ENCODE data around the gene DIPK2B.
A peak's percentile ranks its signal among the peaks of the same experiment; 100 is the strongest.

The DIPK2B gene, protein sequence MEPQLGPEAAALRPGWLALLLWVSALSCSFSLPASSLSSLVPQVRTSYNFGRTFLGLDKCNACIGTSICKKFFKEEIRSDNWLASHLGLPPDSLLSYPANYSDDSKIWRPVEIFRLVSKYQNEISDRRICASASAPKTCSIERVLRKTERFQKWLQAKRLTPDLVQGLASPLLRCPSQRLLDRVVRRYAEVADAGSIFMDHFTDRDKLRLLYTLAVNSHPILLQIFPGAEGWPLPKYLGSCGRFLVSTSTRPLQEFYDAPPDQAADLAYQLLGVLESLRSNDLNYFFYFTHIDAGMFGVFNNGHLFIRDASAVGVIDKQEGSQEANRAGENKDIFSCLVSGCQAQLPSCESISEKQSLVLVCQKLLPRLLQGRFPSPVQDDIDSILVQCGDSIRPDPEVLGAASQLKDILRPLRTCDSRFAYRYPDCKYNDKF

DNA sequence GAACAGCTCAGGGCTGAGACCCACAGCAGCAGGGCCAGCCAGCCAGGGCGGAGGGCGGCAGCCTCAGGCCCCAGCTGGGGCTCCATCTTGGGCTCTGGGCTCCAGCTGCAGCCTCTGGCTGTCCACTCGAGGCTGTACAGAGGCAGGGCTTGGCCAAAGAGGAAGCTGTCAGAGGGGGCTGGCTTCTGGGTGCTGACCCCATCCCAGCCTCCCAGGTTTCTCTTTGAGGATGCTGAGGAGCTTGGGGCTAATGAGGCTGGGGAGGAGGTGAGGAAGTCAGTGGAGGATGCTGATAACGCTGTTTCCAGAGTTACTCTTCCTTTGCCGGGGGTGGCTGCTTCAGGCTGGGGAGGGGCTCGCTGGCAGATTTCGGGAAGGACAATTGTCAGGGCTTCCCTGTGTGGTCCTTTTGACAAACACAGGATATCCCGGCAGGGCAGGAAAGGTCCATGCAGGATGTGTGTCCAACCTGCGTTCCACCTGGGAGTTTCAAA, at the start of gene DIPK2B:
Gene DIPK2B (minus strand): TSS at position 136 of the 494 bp plus-strand sequence. CDS start 50 bp downstream, at position 86.
- no peak for DNase-seq

DNA sequence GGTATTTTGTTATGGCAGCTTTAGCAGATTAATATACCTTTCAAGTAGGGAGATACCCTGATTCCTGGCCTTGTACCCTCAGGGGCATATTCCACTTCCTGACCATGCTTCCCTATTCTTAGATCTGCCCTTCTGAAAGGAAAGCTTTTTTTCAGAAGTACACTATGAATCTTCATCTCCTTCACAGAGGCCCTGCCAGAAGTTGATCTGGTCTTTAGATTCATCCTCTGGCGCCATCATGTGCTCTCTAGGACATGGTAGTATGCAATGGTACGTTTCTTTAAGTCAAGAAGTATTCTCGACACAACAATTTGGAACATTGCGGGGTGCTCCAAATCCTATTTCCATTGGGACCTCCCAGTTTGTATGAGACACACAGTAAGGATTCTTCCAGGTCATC, 39.6 kb upstream of the DIPK2B start:
- DNase-seq, result no peak

DNA sequence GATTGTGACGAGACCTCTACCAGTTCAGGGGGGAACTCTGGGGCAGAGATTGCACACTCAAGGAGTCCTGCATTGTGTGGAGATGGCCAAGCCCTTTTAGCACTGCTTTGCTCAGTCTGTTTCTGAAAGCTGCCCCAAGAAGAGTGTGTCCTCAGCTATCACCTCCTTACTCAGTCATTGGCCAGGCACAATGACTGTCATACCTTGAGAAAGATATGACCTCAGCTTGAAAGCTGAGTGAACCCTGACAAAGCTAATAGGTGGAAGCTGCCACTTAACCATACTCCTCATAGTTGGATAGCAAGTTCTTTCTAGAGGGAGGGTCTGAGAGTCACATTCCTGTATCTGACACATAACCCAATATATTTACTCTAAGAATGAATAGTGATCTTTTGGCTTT, 37.8 kb upstream of the DIPK2B start:
- DNase-seq, result no peak

DNA sequence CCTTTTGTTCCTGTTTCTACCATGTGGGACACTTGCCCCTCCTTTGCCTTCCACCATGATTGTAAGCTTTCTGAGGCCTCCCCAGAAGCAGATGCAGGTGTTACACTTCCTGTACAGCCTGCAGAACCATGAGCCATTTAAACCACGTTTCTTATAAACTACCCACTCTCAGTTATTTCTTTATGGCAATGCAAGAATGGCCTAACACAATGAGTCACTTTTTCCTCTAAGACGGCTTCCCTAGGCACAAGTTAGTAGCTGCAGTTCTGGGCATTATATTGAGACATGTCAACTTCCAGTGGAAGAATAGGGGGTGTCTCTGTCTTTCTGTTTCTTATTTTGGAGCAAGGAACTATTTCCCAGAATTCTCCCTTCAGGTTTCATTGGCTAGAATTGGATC, 32.9 kb upstream of the DIPK2B start:
- no peak for DNase-seq

DNA sequence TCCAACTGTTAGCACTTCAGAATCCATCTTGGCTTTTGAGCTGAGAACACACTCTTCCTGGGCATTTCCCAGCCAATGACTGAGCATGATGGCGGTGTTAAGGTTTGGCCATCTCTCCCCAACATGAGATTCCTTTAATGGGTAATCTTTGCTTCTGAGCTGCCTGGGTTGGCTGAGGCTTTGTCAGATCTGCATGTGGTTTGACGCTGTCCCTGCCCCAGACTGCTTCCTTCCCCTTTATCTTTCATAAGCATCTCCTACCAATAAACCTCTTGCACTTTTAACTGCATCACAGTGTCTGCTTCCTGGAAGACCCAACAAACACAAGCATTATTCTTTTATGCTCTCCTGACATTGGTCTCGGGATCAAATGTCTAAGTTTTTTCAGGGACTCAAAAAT, 31.5 kb upstream of the DIPK2B start:
- peak; percentile 31 for DNase-seq

DNA sequence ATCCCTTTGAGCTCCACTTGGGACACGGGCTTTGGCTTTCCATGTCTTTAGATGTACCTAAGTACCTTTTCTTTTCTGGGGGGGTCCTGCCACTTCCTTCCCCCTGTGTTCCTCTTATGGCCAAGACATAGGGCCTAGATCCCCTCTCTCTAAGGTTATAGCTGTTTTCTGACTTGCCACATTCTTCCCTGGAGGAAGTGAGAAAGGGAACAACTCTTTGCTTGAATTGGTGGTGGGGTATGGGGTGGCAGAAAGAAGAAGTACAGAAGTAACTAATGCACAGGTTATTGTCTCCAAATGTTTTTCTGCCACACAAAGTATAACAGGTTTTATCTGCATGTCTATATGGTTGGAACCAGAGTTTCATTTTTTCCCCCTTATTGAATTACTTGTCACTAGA, 29.7 kb upstream of the DIPK2B start:
- no peak for DNase-seq

DNA sequence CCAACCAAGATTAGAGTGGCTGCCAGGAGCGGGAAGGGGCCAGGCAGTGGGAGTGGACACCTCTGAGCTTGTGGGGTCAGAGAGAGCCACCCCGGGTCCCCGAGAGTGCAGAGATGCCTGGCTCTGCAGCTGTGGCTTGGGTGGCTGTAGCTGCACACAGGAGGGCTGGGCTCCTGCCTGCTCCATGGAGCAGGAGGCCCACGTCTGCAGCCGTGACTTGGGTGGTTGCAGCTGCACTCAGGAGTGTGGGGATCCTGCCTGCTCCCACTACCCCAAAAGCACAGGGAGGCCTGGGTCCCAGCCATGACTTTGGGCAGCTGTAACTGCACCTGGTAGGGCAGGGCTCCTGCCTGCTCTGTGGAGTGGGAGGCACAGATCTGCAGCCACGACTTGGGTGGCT, 28.7 kb upstream of the DIPK2B start:
- DNase-seq, result no peak

DNA sequence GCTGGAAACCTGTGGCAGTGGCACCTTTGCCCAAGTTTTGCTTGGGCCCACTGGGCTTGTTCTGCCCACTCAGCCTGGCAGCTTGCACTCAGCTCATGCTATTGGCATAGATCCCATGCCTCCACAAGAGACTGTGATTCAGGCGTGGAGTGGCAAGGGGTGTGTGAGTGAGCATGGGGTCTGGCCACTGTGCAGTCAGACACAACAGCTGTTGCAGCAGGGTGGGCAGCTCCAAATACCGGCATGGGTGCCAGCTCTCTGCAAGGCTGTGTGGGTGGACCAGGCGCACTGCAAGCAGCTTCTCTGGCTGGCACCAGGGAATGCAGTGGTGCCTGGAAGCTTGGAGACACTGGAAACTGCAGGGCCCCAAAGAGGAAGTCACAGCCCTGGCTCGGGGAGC, 27.4 kb upstream of the DIPK2B start:
- DNase-seq, result no peak

DNA sequence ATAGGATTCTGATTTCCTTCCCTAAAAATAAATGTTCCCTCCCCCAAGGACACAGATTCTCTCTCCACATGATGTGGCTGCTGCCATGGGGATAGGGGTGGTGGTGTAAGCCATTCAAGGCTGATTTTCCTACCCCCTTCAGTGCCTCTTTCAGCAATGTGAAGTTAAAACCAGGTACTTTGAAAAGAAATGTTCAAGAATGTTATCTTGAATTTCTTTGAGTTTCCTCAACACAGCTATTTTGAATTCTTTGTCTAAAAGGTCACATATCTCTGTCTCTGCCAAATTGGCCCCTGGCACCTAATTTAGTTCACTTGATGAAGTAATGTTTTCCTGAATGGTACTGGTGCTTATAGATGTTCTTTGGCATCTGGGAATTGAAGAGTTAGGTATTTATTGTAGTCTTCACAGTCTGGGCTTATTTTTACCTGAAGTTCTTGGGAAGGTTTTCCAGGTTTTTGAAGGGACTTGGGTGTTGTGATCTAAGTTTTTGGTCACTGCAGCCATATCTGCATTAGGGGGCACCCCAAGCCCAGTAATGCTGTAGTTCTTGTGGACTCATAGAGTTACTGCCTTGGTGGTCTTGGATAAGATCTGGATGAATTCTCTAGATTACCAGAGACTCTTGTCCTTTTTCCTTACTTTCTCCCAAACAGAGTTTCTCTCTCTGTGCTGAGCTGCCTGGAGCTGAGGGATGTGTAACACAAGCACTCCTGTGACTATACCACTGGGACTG, 7.6 kb upstream of the DIPK2B start:
- DNase-seq, result no peak

DNA sequence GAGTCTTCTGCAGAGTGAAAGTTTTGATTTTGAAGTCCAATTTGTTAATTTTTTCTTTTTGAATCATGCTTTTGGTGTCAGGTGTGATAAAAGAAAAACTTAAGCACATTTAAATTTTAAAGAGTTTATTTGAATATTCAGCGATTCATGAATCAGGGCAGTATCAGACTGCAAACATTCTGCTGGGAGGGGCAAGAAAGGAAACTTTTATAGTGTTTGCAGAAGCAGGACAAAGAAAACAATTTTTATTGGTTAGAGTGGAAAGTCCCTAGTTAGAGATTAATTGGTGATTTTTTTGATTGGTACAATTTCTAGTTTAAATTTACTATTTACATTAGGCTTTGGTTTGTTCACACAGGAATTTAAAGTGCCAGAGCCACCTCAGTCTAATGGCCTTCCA, 1.5 kb upstream of the DIPK2B start:
- DNase-seq, result no peak

DNA sequence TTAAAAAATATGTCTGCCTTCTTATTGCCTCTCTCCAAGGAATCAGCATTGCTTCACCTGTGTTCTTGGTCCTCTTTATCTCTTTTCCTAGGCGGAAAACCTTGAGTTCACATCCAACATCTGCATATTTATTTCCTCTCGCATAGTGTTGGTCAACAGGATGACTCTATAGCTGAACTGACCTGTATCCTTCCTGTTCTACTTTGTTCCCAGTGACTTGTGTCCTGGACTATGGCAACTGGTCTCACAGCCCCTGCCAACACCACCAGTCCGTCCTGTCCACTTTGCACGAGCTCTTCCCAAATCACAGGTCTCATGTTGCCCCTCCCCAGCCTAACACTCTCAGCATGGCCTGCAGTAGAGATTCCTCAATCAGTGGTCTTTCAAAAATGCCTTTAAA, 2.0 kb downstream of the DIPK2B start:
- DNase-seq, result no peak

DNA sequence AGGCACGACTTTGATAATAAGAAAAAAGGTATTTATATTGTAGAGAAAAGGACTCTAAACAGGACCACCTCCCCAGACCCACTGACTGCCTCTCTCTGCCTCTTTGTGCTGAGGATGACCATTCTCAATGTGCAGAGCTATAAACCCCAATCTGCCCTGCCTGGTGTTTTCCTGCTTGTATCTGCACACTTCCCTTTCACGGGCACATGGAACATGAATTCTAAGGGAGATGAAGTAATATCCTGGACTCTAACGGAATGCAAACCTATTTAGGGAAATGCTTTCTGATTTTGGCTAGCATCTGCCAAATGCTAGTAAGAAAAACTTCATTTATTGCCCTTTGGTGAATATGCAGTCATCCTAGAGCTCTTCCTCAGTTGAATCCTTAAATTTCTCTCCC, 2.4 kb downstream of the DIPK2B start:
- DNase-seq, result no peak

DNA sequence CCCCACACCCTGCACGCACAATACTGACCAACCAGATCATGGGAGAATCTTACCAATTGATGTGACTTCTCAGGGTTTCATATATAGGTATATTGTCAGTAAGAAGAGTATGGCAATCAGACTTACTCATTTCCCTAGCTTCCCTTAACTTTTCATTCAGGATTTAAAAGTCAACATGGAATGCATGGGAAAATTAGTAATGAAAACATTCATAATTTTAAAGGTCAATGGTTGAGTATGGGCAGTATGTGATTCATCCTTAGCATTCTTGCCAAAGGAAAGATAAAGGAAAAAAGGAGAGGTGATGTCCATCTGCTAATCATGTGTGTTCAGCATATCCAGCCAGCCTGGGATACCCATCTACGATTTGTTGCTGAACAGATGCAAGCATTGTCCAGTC, 4.0 kb downstream of the DIPK2B start:
- no peak for DNase-seq

DNA sequence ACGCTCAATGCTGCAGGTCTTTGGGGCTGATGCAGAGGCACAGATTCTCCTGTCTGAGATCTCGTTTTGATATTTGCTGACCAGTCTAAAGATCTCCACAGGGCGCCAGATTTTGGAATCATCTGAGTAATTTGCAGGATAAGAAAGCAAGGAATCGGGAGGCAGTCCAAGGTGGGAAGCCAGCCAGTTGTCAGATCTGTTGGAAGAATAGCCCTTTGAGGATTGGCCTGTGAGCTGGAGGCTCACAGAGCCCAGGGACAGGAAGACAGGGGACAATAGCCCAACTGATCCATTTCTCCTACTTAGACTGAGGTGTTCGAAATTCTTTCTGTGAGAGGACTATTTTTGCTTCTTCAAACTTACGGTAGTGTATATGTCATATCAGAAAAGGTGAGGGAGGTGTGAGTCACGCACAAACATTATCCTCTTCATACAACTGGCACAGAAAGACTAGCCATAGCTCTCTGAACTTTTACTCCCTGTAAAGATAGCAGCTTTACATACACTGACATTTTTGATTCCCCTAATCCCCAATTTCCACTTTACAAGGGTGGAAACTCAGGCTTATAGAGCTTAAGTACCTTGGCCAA, 8.8 kb downstream of the DIPK2B start:
- DNase-seq, result no peak

DNA sequence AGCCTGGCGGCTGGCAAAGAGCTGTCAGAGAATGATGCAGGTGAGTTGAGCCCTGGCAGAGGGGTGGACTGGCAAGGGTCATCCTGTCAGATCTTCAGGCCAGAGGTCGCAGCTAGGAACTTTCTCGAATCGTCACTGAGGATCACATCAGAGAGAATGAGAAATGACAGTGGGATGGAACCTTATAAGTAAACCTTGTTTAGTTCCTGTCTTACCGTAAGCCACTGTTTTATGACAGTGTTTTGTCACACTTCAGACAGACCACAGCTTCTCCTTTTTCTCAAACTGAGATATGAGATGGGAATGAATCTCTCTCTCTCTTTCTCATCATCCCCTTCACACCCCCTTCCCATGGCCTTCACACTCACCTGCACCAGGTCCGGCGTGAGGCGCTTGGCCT, 9.3 kb downstream of the DIPK2B start:
- no peak for DNase-seq

DNA sequence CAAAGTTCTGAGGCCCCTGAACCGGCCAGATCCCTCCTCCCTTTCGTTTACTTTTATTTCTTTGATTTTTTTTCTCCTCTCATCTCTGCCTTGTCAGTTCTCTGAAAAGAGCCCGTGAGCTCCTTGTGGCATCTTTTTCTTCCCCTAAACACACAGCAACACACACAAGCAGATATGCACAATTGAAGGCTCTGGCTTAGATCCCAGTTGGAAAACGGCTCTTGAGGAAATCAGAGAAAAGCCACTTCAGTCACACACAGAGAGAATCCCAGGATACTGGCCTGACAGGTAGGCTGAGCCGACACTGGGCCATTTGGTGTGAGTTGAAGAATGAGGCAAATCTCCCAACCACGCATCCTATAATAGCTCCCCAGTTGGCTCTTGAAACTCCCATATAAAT, 12.9 kb downstream of the DIPK2B start:
- no peak for DNase-seq

DNA sequence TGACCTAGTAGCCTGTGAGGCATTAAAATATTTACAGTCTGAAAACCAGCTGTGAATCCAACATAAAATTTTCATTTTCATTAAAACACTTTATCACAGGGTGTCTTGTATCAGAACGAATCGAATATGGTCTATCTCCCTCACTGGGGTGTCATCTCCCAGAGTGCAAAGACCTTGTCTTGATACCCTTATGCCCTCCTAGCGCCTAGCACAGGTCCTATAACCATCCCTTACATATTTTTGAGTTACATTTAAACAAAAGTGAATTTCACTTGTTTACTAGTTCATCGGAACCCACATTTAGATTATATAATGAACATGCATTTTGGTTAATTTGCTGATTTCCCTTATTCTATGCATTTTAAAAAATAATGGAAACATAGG, 14.0 kb downstream of the DIPK2B start:
- DNase-seq, result no peak

DNA sequence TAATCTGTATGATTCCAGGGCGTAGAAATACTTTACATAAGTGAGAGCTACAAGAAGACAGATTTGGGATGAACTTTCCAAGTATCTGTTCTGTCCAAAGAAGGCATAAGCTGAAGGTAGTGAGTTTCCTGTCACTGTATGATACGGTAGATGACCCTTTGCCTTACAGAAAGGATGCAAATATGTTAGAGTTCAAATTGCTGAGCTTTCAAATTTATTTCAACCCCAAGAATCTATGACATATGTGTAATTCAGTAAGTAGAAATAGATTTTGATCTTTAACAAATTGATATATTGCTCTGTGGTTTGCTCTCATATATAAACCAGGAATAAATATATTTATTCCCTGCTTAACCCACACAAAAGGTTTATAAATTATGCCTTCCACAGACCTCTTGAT, 16.5 kb downstream of the DIPK2B start:
- no peak for DNase-seq

DNA sequence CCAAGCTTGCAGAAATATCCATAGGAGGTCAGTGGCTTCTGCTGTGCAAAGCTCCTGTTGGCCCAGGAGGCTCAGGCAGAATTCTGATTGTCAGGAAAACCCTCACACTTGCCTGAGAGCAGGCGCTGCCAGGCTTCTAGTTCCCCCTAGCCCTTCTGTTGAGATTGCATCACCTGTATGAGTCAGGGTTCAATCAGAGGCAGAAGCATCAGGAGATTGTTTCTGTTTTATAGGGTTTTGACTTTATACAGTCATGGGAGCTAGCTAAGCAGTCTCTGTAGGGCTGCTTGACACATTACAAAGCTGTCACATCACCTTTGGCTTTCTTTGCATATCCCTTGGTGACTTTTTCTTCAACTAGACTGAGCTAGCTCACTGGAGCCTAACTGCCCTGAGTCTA, 27.8 kb downstream of the DIPK2B start:
- no peak for DNase-seq

DNA sequence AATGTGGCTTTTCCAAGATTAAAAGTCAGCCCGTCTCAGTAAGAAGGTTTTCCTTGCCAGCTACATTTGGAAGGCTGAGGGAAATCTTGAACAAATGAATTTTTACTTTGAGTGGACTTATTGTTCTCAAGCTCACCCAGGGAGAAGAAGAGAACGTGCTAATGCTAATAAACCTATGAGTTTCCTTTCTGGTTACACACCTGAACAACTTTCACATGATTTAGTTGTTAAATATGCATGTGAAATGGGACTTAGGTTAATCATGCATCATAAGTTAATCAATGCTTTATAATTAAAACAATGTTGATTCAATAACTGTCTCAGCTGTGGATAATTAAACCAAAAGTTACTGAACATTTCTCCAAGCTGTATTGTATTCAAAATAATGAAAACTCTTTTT, 33.9 kb downstream of the DIPK2B start:
- DNase-seq, result no peak

DNA sequence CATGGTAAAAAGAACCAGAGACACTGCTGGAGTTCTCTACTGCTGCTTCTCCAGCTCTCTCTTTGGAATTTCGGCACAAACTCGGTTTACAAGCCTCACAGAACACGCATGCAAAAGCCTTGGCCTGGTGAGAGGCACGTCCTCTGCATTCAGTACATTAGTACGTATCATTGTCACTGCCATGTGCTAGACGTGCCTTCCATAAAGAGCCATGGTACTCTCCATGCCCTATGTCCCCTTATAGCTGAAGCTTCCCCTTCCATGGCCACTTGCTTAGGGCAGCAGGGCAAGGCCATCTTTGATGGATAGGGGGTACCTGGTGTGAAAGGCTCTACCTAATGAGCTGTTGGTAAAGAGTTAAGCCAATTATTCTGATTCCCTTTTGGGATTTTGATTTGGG, 35.0 kb downstream of the DIPK2B start:
- DNase-seq, result no peak

DNA sequence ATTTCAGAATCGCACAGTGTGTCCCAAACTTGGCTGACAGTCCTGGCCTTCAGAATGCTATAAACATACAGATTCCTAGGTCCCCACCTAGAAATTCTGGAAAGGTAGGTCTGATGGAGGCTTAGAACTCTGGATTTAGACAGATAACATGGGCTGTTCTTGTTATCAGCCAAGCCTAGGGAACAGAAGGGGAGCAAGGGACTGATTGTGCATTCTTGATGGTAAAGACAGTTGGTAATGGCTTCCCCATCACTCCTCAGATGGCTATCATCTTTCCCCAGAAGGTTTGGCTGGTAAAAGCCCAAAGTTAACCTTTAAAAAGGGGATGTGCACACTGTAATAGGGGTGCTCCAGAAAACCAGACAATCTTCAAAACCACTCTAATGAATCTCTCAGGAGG, 35.7 kb downstream of the DIPK2B start:
- no peak for DNase-seq

DNA sequence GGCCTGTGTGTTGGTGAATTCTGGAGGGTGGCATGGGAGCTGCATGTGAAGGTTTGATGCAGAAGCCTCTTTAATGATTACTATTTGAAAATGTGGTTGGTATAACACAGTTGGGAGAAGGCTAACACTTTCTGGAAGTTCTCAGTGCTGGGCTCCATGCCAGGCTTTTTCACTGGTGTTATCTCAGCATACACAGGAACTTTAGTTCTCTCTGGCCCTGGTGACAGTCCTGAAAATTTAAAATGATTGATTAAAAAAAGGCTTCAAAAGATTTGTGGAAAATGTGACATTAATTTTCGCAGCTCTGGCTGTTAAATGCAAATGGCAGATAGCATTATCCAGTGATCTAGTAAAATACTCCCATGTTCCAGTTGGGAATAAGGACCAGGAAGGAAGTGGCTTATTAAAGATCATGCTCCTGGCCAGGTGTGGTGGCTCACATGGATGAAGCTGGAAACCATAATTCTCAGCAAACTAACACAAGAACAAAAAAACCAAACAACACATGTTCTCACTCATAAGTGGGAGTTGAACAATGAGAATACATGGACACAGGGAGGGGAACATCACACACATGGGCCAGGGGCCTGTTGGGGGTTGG, 36.6 kb downstream of the DIPK2B start:
- no peak for DNase-seq

DNA sequence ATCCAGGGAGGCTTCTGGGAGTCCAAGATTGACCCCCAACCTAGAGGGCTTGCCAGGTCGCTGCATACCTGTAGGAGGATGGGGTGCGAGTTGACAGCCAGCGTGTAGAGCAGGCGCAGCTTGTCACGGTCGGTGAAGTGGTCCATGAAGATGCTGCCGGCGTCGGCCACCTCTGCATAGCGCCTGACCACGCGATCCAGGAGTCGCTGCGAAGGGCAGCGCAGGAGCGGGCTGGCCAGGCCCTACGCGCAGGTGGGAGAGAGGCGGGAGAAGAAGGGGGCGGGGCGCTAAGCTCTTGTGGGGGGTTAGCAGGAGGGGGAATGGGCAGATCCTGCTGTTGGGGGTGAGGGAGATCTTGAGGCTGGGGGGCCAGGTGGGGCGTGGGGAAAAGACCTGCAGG, 43.0 kb downstream of the DIPK2B start:
- no peak for DNase-seq
